B cell (primary cell): Measurements from ENCODE around the gene RAP1GAP2.

ENCODE experiments used
- EZH2 ChIP-seq: IDR thresholded peaks from 2 replicates; pipeline ENCODE4 v1.6.1; 2012; ENCODE audit warnings: borderline replicate concordance, low read depth, mild to moderate bottlenecking, moderate library complexity, low read length; ENCODE audit not compliant: insufficient read depth, poor library complexity, severe bottlenecking
- TF ChIP-seq, protein P1 (sequence below): fragments of 200-600 bp; IDR thresholded peaks from one replicate; pipeline ENCODE4 v1.8.0; 2022; ENCODE audit warnings: antibody characterized with exemption, mild to moderate bottlenecking

DNA sequence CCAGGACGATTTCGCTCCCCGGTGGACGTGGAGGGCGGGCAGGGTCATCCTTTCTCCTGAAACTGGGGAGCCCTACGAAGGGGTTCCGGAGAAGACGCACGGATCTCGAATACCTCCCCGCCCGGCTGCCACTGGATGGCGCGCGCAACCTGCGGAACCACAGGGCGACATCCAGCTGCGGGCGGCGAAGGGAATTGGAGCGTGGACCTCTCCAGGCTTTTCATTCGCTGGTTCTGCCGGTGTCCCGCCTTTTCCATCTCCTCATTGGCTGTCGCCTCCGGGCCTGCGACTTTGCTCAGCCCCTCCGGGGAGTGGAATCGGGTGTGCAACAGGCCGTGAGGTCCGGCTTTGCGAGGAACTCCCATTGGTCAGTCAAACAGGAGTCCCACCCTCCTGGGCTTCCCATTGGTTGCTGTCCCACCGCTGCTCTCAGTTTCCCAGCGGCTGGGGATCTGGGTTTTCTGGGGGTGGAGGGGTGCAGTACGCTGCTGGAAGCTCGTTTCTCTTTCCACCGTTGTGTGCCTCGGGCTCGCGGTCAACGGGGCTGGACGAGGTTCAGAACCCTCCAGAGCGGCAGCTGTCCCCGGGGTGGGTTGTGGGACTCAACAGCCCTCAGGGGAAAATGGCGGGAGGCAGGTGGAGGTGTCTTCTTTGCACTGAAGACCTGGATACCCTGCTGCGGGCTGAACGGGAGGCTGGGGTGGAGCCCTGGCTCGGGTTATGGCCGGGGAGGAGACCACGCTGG lies 252.7 kb downstream of the RAP1GAP2 start:
- TF ChIP-seq, protein P1, sequence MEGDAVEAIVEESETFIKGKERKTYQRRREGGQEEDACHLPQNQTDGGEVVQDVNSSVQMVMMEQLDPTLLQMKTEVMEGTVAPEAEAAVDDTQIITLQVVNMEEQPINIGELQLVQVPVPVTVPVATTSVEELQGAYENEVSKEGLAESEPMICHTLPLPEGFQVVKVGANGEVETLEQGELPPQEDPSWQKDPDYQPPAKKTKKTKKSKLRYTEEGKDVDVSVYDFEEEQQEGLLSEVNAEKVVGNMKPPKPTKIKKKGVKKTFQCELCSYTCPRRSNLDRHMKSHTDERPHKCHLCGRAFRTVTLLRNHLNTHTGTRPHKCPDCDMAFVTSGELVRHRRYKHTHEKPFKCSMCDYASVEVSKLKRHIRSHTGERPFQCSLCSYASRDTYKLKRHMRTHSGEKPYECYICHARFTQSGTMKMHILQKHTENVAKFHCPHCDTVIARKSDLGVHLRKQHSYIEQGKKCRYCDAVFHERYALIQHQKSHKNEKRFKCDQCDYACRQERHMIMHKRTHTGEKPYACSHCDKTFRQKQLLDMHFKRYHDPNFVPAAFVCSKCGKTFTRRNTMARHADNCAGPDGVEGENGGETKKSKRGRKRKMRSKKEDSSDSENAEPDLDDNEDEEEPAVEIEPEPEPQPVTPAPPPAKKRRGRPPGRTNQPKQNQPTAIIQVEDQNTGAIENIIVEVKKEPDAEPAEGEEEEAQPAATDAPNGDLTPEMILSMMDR, result peak; percentile 76
- no peak for TF ChIP-seq EZH2
